ENCODE data around the gene NPIPB2.

GRCh38 chr16:11907160-11907970 is 34.5 kb downstream of the NPIPB2 start:
- TF ChIP-seq POLR2A (IDR thresholded peaks at IDR 0.05) = no peak
- no peak for TF ChIP-seq CTCF (IDR thresholded peaks at IDR 0.05)

Measured in Peyer's patch (tissue), 4 donors.